GM13977 (cell line): ENCODE results near the gene ATMIN.

ENCODE experiments used
- DNase-seq: peaks from one replicate; pipeline ENCODE4 v3.0.0; 2012; ENCODE audit warnings: low spot score
- CTCF ChIP-seq: IDR thresholded peaks from 2 replicates; pipeline ENCODE4 v1.5.1; 2012; ENCODE audit warnings: mild to moderate bottlenecking, control low read depth; ENCODE audit not compliant: insufficient read depth; ENCODE audit errors: extremely low read depth, missing control alignments
- in situ Hi-C: fragments of 300-500 bp; cut with MboI; formaldehyde crosslinking; loops from one replicate; pipeline ENCODE4 v1.12.0; 2022; ENCODE audit warnings: low sequenced_read_pairs, low pct_unique_long_range_greater_than_20kb, mixed read lengths, inconsistent platforms; ENCODE audit not compliant: unreplicated experiment

The ATMIN gene

GRCh38 chr16:81035398-81035974 lies at the start of gene ATMIN:
ATMIN (plus strand) TSS chr16:81035842; CDS start chr16:81035871, 29 bp downstream.
- in situ Hi-C loops: no loop called here
- TF ChIP-seq CTCF: peak; percentile 100
- peak; percentile 98 for DNase-seq

GRCh38 chr16:80986557-80986956 lies 49.1 kb upstream of the ATMIN start:
- TF ChIP-seq CTCF: no peak

GRCh38 chr16:80988756-80989155 lies 46.9 kb upstream of the ATMIN start:
- in situ Hi-C loops: no loop called here
- no peak for DNase-seq
- TF ChIP-seq CTCF: no peak

More at GRCh38 chr16:80986557-80986956, 49.1 kb upstream of the ATMIN start:
- in situ Hi-C loops: no loop called here
- no peak for DNase-seq

GRCh38 chr16:80989801-80990200 lies 45.8 kb upstream of the ATMIN start:
- TF ChIP-seq CTCF: no peak
- in situ Hi-C loops: no loop called here
- no peak for DNase-seq

- in situ Hi-C loops: no loop called here
- TF ChIP-seq CTCF: no peak
- DNase-seq: no peak
These were observed 45.1 kb upstream of the ATMIN start for GRCh38 chr16:80990577-80990976.

GRCh38 chr16:80990978-80991377 lies 44.7 kb upstream of the ATMIN start:
- in situ Hi-C loops: no loop called here
- DNase-seq: no peak
- no peak for TF ChIP-seq CTCF
